GM18858 (cell line): ENCODE results near the gene PRICKLE4.
"Not testable (repeated sequence)": the region's sequence is repeated elsewhere in the genome, so short reads cannot be mapped to it uniquely, and the experiment has no call there.

Source experiments
- ATAC-seq: cut with Tn5 transposase; IDR thresholded peaks from one replicate; pipeline ENCODE4 v1.9.1; 2021; ENCODE audit not compliant: unreplicated experiment

PRICKLE4 gene

DNA sequence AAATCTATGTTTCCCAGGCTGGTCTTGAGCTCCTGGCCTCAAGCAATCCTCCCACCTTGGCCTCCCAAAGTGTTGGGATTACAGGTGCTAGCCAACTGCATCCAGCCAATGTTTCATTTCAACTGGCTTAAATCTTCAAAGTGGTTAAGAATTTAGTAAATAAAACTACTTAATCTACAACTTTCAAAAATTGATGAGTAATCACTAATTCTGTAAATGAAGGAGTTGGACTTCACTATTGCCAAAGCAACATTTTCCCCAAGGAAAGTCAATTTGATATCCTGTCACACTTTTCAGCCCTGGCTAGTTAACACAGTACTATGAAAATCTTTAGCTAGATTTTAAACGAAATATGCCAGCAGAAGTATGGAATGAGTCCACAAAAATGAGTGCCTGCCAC is 10.7 kb downstream of the PRICKLE4 start:
- ATAC-seq: no peak

DNA sequence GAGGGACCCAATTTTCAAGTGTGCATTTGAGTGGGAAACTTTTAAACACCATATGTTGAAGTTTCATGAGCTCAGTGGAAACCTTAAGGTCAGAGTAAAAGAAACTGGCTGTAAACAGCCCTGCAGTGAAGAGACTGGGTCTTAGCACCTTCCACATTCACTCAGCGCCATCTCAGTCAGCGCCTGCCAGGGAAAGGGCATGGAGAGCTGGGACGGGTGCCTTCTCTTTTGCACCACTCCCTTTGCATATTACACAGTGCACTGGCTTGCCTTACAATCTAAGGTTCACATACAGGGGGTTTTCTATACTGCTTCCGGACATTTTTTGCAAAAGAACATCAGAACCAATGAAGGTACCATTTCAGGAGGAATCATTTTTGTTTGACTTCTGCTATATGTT is 11.4 kb downstream of the PRICKLE4 start:
- no peak for ATAC-seq

DNA sequence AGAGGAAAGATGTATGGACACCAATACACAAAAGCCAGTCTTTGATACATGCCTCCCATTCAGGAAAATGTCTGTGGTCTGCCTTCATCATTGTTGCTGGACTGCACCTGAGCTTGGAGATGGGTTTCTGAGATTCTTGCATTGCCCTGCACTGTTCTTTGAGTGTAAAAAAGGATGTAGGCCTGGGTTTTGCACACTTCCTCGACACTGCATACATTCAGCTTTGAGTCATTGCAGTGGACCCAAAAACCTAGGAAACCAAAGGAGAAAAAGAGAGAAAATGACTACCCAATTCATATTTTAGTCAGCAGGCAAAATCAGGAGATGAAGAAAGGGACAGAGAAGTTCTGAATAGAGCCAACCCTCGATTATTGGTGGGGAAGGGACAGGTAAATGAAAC is 15.9 kb downstream of the PRICKLE4 start:
- no peak for ATAC-seq

DNA sequence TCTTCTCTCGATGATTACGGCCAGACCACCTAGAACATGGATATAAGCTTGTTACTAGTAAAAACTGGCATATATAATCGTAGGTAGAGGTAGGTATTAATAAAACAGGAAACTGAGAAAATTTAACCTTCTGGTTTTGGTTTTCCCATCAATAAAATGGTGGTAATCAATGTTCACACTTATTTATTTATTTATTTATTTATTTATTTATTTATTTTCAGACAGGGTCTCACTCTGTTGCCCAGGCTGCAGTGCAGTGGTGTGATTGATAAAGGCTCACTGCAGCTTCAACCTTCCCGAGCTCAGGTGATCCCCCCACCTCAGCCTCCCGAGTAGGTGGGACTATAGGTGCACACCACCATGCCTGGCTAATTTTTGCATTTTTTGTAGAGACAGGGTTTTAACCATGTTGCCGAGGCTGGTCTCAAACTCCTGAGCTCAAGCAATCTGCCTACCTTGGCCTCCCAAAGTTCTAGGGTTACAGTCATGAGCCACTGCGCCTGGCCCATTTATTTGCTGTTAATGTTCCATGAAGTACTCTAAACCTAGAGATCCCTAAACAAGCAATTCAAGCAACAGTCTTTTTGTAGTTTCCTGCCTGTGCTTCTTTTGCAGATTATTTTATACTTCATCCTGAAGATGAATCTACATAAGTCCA is 18.4 kb downstream of the PRICKLE4 start:
- ATAC-seq: no peak

DNA sequence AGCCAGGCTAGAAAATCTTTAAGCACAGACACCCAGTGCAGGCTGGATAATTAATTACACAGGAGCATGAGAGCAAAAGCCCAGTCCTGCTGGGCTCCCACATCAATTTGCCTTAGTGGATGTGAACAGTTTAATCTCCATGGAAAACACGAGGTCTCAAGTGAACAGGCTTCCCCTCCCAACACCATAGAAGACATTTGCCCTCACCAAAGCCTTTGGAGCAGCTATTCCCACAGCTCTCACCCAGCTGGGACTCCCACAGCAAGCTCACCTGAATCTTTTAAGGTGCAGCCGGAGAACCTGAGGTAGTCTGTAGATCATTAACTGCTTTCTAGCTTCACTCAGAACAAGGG is 19.0 kb downstream of the PRICKLE4 start:
- no peak for ATAC-seq

DNA sequence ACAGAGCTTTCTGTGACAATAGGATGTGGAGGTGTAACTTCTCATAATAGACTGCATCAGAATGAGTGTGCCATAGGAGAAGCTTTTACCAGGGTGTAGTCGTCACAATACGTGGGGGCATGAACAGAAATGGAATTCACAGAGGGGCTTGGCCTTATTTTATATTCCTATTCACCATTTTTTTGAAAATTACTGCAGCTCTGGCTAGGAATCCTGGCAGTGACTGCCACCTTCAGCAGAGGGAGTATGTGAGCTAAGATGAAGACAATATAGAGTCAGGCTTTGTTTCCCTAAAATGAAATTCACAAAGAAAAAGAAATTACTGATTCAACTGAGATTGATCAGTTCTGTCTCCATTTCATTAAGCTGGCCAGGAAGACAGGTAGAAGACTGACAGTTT is 20.8 kb downstream of the PRICKLE4 start:
- ATAC-seq: no peak

DNA sequence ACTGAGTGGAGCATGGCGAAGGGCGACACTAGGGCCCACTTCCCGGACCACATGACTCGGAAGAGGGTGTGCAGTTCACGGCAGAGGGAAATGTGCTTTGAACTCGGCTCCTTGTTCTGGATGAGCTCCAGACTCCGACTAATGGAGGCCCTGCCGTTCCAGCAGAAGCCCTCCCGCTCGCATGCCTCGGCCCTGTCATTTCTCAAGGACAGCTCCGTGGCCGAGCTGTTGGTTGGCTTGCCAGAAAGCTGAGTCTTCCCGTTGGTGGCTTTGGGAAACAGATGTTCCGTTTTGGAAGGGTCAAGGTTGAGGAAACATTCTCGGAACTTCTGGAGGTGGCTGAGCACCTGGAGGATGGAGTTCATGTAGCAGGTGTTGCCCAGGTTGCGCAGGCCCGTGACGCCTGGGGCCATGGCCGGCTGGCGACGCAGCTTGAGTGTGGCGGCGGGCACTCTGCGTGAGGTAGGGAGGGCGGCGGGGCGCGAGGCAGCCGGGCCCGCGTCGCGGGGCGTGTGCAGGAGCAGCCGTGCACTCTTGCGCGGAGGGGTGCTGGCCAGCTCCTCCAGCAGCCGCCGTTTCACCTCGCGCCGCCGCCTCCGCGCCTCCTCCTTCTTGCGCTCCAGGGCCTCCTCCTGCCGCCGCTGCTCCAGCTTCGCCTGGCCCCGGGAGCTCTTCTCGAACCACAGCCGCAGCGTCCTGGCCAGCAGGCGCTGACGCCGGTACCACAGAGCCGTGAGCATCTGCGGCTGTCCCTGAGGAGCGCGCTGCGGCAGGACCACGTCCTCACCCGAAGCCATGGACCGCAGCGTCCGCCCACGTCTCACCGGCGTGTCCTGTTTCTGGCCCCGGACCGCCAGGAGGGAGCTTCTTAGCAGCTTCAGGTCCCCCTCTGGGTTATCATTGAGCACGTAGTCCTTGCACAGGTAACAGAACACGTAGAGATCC is 25.5 kb downstream of the PRICKLE4 start:
- ATAC-seq: no peak

DNA sequence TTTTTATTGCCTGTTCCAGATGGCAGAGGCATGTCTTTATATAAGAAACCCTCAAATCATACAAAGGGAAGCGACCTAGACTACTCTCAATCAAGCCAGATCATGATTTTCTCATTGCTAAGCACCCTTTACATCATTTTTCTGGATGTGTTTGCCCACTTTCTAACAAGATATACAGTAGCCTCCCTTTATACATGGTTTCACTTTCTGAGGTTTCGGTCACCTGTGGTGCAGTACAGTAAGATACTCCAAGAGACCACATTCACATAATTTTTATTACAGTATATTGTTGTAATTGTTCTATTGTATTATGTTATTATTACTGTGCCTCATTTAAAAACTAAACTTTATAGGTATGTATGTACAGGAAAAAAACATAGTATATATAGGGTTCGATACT is 30.5 kb downstream of the PRICKLE4 start:
- ATAC-seq: no peak

DNA sequence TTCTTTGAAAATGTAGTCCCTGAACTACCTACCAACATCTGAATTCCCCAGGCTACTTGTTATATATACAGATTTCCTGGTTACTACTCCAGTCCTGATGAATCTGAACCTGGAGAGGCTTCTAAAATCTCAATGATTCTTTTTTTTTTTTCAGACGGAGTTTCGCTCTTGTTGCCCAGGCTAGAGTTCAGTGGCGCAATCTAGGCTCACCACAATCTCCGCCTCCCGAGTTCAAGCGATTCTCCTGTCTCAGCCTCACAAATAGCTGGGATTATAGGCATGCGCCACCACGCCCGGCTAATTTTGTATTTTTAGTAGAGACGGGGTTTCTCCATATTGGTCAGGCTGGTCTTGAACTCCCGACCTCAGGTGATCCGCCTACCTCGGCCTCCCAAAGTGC is 31.4 kb downstream of the PRICKLE4 start:
- not testable (repeated sequence) for ATAC-seq

DNA sequence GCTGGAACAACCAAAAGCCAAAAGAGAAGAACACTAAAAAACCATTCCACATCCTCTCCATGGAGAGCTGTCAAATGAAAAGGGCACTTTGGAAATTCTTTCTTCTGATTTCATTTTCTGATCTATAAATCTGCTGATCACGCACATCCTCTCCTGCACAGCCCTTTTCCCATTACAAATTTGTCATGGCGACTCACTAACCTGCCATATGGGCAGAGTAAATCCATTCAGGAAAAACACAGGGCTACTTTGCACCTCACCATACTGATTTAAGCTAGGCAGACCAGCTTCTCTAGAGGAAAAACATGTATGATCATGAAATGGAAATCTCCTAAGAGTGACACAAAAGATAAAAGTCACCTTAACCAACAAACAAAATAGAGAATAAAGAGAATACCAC is 32.9 kb downstream of the PRICKLE4 start:
- ATAC-seq: no peak

DNA sequence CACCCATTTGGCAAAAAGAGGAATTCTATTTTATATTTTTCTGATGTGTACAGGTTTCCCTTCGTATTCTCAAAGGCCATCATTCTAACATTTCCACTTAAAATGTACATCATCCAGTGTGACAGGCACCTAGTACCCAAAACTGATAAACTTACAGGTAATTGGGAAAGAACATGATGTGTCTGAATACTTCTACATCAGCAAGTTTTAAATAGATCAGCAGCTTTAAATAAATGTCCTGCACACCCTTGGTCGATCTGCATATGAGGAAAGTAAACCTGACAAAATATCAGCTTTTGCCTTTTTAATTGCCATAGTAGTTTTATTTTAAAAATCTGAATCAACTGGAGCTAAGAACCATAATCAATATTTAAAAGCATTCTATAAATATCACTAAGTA is 33.4 kb downstream of the PRICKLE4 start:
- ATAC-seq: no peak

DNA sequence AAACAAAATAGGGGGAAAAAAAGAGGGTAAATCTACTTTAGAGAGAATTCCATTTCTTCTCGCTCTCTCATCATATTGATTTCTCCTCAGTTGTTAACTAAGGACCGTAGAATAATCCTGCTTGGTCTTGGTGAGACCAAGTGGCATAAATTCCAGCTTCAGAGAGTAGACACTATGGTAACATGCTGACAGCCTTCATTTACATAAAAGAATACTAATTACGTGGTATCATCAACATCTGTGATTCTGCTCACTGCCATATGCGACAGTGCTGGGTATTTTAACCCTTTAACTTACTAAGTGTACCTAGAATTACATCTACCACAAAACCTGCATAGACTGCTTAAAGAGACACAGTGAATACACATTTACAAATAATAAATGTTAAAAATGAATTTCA is 34.0 kb downstream of the PRICKLE4 start:
- no peak for ATAC-seq

DNA sequence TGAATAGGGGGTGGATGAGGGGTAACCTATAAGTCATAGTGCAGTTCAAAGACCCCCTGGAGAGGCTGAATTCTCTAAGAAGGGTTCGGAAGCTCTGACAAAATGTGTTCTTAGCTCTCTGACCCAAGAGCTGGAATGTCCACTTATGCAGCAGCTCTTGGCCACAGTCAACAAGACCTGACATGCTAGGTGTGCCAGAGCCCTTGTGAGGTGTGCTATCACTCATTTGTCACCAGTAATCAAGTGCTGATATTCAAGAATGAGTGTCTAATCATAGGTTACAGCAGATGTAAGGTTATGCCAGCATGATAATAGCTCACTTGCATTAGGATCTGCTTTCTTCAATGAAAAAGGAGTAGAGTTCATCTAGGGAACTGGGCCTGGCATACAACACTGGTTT is 35.0 kb downstream of the PRICKLE4 start:
- ATAC-seq: no peak

DNA sequence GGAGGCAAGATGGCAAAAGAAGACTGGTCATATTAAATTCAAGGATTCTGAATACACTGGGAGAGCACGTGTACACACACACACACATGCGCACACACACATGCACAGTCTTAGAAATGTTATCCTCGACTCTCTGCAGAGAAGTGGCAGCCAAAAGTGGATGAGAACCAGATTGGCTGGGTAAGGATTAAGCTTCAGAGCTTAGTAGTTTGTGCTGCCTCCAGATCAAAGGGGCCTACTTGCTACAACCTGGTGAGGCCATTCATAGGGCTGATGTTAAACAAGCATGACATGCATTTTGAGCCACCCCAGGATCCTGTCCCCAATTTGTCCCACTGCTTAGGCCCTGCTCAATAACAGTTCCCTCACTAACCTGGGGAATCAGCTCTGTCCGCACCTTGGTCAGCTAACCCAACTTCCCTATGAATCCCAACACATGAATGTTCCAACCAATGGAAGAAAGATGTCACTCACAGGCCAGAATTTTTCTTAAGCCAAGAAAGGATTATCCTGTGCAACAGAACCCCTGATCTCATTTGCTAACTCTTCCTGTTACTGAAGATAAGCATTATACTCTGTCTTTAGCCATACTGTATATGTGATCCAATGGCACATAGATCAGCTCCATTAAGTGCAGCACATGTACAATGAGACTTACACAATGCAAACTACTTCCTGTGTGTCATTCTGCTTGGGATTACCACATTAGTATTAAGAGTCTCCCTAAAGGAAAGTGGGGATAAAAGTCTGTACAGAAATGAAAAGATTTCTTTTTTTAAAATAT is 37.9 kb downstream of the PRICKLE4 start:
- no peak for ATAC-seq

DNA sequence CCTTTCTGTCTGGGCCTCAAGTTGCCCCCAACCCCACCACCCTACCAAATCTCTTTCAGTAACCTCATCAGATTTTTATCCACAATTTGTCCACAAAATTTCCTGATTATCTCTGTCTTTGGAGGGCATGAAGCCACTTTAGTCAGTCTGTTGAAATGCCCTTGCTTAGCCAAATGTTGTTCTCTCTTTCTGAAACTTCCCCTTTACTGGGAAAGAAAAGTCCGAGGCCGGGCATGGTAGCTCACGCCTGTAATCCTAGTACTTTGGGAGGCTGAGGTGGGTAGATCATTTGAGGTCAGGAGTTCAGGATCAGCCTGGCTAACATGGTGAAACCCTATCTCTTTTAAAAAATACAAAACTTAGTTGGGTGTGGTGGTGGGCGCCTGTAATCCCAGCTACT is 40.7 kb downstream of the PRICKLE4 start:
- ATAC-seq: no peak

DNA sequence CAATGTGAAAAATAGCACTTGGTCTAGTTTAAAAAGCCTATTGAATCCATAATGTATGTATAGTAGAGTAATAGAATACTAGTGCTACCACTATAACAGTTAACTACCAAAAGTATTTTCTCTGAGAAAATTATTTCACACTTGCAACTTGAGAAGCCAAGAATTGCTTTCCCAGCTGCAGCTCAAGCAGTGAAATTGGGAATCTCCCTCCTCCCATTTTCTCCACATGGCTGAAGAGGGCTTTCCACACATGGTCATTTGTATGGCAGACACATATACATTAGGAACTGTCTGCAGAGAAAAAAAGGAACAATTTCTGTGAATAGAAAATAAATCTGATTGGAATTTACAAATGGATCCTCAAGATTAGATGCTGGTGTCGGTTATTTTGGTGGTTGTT is 41.4 kb downstream of the PRICKLE4 start:
- no peak for ATAC-seq

DNA sequence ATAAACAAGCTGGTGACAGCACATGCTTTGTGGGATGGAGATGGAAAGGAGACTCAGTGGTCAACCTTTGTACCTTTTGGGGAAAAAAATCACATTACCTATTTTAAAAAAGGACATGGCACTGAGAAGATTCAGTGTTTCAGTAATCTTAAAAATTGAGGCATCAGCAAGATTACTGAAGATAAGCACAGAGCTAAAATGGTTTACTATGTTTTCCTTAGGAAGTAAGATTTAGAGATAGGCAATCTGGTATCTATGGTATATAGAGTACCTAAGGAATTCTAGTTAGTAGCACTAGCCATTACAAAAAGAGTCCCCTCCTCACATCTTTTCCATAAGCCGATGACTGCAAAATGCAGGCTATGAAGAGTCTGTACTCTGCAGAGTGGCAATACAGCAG is 42.6 kb downstream of the PRICKLE4 start:
- no peak for ATAC-seq

DNA sequence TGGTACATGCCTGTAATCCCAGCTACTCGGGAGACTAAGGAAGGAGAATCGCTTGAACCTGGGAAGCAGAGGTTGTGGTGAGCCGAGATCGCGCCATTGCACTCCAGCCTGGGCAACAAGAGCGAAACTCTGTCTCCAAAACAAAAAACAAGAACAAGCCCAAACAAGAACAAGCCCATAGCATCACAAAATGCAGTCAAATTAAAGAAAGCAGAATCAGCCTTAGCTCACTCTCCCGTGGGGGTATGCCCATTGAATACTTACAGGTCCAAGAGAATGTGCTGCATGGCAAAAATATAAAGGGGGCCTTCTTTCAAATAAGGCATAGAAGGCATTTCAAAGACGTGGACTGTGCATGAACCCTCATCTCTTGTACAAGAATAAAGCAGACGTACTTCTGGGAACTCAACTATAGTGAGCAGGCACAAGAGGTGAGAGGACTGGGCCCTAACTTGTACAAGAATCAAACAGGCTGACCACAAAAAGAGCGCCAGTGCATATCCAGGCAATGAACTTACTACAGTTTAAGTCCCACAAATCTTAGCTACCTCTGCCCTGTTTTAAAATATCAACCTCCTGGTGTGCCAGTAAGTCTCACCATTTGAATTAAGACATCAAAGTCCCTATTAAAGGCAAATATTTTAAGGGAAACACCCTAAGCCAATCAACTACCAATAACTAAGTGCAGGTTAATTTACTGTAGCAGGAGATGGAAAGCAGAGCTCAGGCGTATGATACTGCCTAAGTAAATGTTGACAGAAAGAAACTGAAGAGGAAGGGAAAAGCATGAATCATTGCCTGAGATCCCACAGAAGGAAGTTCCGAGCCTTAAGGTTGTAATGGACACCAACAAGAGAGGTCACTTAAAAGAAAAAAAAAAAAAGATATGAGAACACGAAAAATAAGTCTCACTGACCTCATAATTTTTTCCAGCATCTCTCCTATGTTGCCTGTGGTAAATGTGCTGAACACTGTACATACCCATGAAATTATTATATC is 44.3 kb downstream of the PRICKLE4 start:
- no peak for ATAC-seq

DNA sequence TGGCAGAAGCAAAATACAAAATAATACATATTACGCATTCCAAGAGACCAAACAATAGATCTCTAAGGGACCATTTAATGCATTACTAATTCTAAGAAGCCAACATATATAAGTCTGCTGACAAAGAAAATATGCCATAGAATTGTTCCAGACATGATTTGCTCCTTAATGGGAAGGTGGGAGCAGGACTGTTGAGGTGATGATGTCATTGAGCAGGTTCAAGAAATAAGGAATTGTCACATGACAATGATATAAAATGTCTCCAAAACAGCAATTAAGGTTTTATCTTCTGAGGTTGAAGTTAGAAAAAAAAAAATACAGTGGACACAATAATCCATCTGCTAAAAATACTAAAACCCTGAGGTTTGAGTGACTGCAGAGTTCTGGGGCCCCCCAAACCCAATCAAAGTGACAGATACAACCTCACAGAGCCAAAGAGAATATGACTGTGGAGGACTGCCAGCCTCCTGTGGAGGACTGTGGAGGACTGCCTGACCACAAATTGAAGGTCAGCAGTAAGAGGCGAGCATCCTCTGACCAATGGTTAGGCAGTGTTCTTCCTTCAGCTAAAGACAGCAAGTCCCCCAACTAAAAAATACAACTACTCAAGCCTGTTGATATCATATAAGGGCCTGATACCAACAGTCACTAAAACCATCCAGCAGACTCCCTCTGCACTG is 45.9 kb downstream of the PRICKLE4 start:
- no peak for ATAC-seq

DNA sequence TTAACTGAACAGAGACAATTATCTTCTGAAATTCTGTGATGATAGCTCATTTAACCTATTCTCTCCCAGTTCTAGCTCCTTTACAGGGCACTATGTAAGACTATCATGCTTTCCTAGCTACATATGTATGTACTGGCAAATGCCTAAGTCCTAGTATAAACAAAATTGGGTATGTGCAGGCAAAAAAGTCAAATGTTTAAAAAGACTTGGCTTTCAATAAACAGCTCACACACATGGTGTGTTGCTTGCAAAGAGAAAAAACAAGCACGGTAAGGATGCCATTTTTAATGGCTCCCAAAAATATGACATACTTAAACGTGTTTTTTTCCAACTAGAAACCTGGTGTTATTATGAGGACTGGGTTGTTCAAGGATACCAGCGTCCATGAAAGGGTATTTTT is 51.7 kb downstream of the PRICKLE4 start:
- ATAC-seq: no peak
